Activated CD4-positive, alpha-beta memory T cell treated with anti-CD3 and anti-CD28 coated beads for 36 hours (primary cell): ENCODE data around the gene STOML3. TPM values are rescaled to one million over a fixed set of nuclear protein-coding genes. Genes with fewer than 3 reads are reported as not detected.

ENCODE experiments used
- CTCF ChIA-PET: fragments of 350-600 bp; sonication (Branson Sonifier 250); formaldehyde crosslinking; loops from one replicate; lab custom pipeline; 2021; ENCODE audit warnings: antibody characterized with exemption, inconsistent platforms; lab: Charles Lee
- POLR2A ChIA-PET: fragments of 350-600 bp; sonication (Branson Sonifier 250); formaldehyde crosslinking; loops from one replicate; lab custom pipeline; 2021; ENCODE audit warnings: antibody characterized with exemption; lab: Charles Lee
- DNase-seq: peaks from one replicate; pipeline ENCODE4 v3.0.0-alpha.2; 2020
- H3K27ac Mint-ChIP-seq: one replicate; pipeline ENCODE4 v1.8.0; 2021; ENCODE audit warnings: mixed read lengths
- H3K27me3 Mint-ChIP-seq: one replicate; pipeline ENCODE4 v1.8.0; 2021; ENCODE audit warnings: mixed read lengths
- H3K36me3 Mint-ChIP-seq: one replicate; pipeline ENCODE4 v1.8.0; 2021; ENCODE audit warnings: mixed read lengths
- H3K4me1 Mint-ChIP-seq: one replicate; pipeline ENCODE4 v1.8.0; 2021; ENCODE audit warnings: low read depth, mixed read lengths
- H3K4me3 Mint-ChIP-seq: one replicate; pipeline ENCODE4 v1.8.0; 2021; ENCODE audit warnings: mild to moderate bottlenecking, mixed read lengths
- H3K9me3 Mint-ChIP-seq: one replicate; pipeline ENCODE4 v1.8.0; 2021; ENCODE audit warnings: mixed read lengths
- intact Hi-C: fragments of 100-400 bp; cut with micrococcal nuclease; formaldehyde crosslinking; loops from one replicate; pipeline ENCODE4 v1.15.1; 2023
- total RNA-seq, 2 experiments: library from RNA; stranded (reverse); gene quantifications; one replicate each; pipeline ENCODE4 v1.2.3, GENCODE V29; 2021

Gene STOML3
- total RNA-seq, 2 experiments from 2014 or later: not detected

DNA sequence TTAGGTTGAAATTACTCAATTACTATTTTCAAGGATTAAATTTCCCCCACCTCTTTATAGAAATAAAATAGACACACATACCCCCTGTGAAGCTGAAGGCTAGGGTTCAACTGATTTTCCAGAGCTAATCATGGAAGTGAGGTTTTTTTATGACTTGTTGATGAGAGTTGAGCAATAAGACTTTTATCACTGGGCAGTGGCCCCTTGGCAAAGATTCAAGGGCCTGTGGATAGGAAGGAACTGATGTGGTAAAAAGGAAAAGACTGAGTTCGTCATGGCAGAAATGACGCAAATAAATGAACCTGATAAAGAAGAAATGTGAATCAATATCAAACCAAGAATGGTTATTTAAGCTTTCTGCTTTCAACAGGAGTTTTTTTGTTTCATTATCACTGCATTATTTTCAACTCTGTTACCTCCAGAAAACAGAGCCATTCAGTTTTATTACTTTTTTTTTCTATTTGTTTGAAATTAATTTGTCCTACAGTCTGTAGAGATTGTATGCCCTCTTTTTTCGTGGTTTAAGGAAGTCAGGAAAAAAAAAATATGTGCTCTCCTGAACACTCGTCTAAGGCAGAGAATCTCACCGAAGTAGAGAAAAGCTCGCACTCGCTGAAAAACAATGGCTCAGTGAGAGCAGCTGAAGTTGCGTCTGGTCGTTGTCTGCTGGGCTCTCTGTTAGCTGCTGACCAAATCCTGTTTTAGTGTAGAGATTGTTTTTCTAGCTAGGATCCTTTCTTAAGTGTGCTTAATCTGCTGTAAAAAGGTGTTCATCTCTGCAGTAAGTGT, 38.9 kb downstream of the STOML3 start:
- ChIA-PET POLR2A (no interaction called here), CTCF (interaction anchor here (0.6 to 1.2 kb wide), 2 partner anchors 65 to 664 kb away, joined by 3 read pairs; no protein-coding TSS in a partner anchor)
- H3K4me3 Mint-ChIP-seq: no peak overlapping the region
- no peaks in the 10 kb centered on the region for H3K36me3 Mint-ChIP-seq
- peaks cover 6% of the 10 kb centered on the region for H3K4me1 Mint-ChIP-seq
- H3K27ac Mint-ChIP-seq: no peak overlapping the region
- peaks cover 11% of the 10 kb centered on the region for H3K27me3 Mint-ChIP-seq
- intact Hi-C loops: no loop called here
- peak; percentile 16 for DNase-seq
- H3K9me3 Mint-ChIP-seq: no peaks in the 10 kb centered on the region

GRCh38 chr13:38950987-38951386, 39.6 kb downstream of the STOML3 start:
- Mint-ChIP-seq H3K27me3 (peaks cover 14% of the 10 kb centered on the region), H3K9me3 (no peaks in the 10 kb centered on the region), H3K27ac (no peak overlapping the region), H3K4me1 (peaks cover 6% of the 10 kb centered on the region), H3K4me3 (no peak overlapping the region), H3K36me3 (no peaks in the 10 kb centered on the region)
- intact Hi-C loops: no loop called here
- CTCF ChIA-PET: interaction anchor here (0.6 to 1.2 kb wide), 2 partner anchors 66 to 665 kb away, joined by 3 read pairs; no protein-coding TSS in a partner anchor
- no peak for DNase-seq
- POLR2A ChIA-PET: no interaction called here

DNA sequence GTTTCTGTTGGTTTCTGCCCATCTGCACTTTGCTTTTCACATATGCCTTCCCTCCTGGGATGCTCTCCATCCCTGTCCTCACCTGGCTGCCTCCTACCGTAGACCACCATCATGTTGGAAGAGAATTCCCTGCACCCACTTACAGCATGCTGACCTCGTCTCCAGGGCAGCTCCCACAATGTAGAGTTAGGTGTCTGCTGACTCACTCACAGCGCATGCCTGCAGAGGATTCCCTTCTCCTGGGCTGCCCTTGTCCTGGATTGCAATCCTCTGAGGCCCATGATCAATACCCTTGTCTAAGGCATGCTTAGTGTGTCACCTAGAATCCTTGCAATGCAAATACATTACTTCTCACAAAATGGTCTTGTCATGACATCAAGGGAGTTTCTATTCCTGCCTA, 43.6 kb downstream of the STOML3 start:
- Mint-ChIP-seq H3K27ac (no peak overlapping the region), H3K4me1 (peaks cover 2% of the 10 kb centered on the region), H3K4me3 (no peak overlapping the region), H3K36me3 (no peaks in the 10 kb centered on the region), H3K27me3 (peaks cover 3% of the 10 kb centered on the region), H3K9me3 (no peaks in the 10 kb centered on the region)
- ChIA-PET POLR2A (no interaction called here), CTCF (no interaction called here)
- intact Hi-C loops: no loop called here
- DNase-seq: no peak

- intact Hi-C loops: no loop called here
- H3K4me1 Mint-ChIP-seq: no peaks in the 10 kb centered on the region
- peaks cover 3% of the 10 kb centered on the region for H3K27me3 Mint-ChIP-seq
- no peaks in the 10 kb centered on the region for H3K9me3 Mint-ChIP-seq
- H3K4me3 Mint-ChIP-seq: no peak overlapping the region
- DNase-seq: no peak
- H3K27ac Mint-ChIP-seq: no peak overlapping the region
- no peaks in the 10 kb centered on the region for H3K36me3 Mint-ChIP-seq
- ChIA-PET POLR2A (no interaction called here), CTCF (no interaction called here)
These were observed 46.4 kb downstream of the STOML3 start for GRCh38 chr13:38944219-38944618.

- H3K4me3 Mint-ChIP-seq: no peak overlapping the region
- intact Hi-C loops: no loop called here
- H3K27me3 Mint-ChIP-seq: peaks cover 3% of the 10 kb centered on the region
- ChIA-PET CTCF (no interaction called here), POLR2A (no interaction called here)
- no peaks in the 10 kb centered on the region for H3K4me1 Mint-ChIP-seq
- H3K27ac Mint-ChIP-seq: no peak overlapping the region
- no peak for DNase-seq
- H3K36me3 Mint-ChIP-seq: no peaks in the 10 kb centered on the region
- no peaks in the 10 kb centered on the region for H3K9me3 Mint-ChIP-seq
These were observed 47.4 kb downstream of the STOML3 start for GRCh38 chr13:38943231-38943630.

GRCh38 chr13:38941353-38941945, 49.2 kb downstream of the STOML3 start:
- ChIA-PET POLR2A (no interaction called here), CTCF (no interaction called here)
- no peak for DNase-seq
- Mint-ChIP-seq H3K4me3 (no peak overlapping the region), H3K36me3 (no peaks in the 10 kb centered on the region), H3K4me1 (no peaks in the 10 kb centered on the region), H3K27ac (no peak overlapping the region), H3K27me3 (peaks cover under 1% of the 10 kb centered on the region), H3K9me3 (no peaks in the 10 kb centered on the region)
- intact Hi-C loops: no loop called here

GRCh38 chr13:38933786-38934185, 56.8 kb downstream of the STOML3 start:
- CTCF ChIA-PET: no interaction called here
- POLR2A ChIA-PET: no interaction called here
- no peaks in the 10 kb centered on the region for H3K4me1 Mint-ChIP-seq
- no peak overlapping the region for H3K4me3 Mint-ChIP-seq
- no peak for DNase-seq
- H3K27me3 Mint-ChIP-seq: no peaks in the 10 kb centered on the region
- no peaks in the 10 kb centered on the region for H3K36me3 Mint-ChIP-seq
- H3K9me3 Mint-ChIP-seq: no peaks in the 10 kb centered on the region
- H3K27ac Mint-ChIP-seq: no peak overlapping the region
- intact Hi-C loops: no loop called here

- no peak overlapping the region for H3K27ac Mint-ChIP-seq
- no peaks in the 10 kb centered on the region for H3K36me3 Mint-ChIP-seq
- CTCF ChIA-PET: interaction anchor here (0.7 to 1.0 kb wide), 2 partner anchors 9 to 694 kb away, joined by 3 to 4 read pairs; no protein-coding TSS in a partner anchor
- no peak overlapping the region for H3K4me3 Mint-ChIP-seq
- no peak for DNase-seq
- POLR2A ChIA-PET: no interaction called here
- H3K27me3 Mint-ChIP-seq: peaks cover 26% of the 10 kb centered on the region
- H3K4me1 Mint-ChIP-seq: no peaks in the 10 kb centered on the region
- no peaks in the 10 kb centered on the region for H3K9me3 Mint-ChIP-seq
- intact Hi-C loops: no loop called here
These were observed 68.5 kb downstream of the STOML3 start for GRCh38 chr13:38922170-38922569.

GRCh38 chr13:38921081-38921480, 69.5 kb downstream of the STOML3 start:
- no peaks in the 10 kb centered on the region for H3K9me3 Mint-ChIP-seq
- H3K27ac Mint-ChIP-seq: no peak overlapping the region
- no peaks in the 10 kb centered on the region for H3K4me1 Mint-ChIP-seq
- CTCF ChIA-PET: no interaction called here
- POLR2A ChIA-PET: no interaction called here
- H3K27me3 Mint-ChIP-seq: peaks cover 26% of the 10 kb centered on the region
- no peaks in the 10 kb centered on the region for H3K36me3 Mint-ChIP-seq
- no peak for DNase-seq
- intact Hi-C loops: no loop called here
- no peak overlapping the region for H3K4me3 Mint-ChIP-seq

Other genes starting within 250 kb of the STOML3 start
- gene PROSER1, start 47.3 kb upstream of the STOML3 start, total RNA-seq: 10 to 100 TPM; 59.9 to 70.5 TPM
- gene NHLRC3, start 47.6 kb upstream of the STOML3 start, total RNA-seq: 10 to 100 TPM; 15.2 to 16.8 TPM